ENCODE measurements around the gene CHMP1A.
"Not testable (repeated sequence)": the region's sequence is repeated elsewhere in the genome, so short reads cannot be mapped to it uniquely, and the experiment has no call there.

Gene CHMP1A

DNA sequence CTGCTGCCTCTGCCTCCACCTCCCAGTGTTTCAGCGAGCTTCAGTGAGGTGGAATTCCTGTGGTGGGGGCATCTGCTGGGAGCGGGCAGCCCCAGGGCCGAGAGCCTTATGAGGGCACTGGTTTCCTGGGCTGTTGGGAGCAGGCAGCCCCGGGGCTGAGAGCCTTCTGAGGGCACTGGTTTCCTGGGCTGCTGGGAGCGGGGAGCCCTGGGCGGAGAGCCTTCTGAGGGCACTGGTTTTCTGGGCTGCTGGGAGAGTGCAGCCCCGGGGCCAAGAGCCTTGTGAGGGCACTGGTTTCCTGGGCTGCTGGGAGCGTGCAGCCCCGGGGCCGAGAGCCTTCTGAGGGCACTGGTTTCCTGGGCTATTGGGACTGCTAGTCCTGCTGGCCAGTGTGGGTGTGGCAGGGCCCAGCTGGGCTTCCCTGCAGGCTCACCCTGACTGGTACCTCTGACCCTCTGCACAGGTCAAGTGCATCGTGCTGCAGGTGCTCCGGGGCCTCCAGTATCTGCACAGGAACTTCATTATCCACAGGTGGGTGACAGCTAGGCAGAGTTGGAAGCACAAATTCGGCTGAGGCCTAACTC, 34.6 kb upstream of the CHMP1A start:
- DNase-seq (ENCODE audit: low spot score) = no peak

GRCh38 chr16:89691231-89691985, 33.9 kb upstream of the CHMP1A start:
- no peak for DNase-seq (ENCODE audit: low spot score)

- DNase-seq (ENCODE audit: low spot score) = no peak
Measured at GRCh38 chr16:89690392-89690901, 32.9 kb upstream of the CHMP1A start.

DNA sequence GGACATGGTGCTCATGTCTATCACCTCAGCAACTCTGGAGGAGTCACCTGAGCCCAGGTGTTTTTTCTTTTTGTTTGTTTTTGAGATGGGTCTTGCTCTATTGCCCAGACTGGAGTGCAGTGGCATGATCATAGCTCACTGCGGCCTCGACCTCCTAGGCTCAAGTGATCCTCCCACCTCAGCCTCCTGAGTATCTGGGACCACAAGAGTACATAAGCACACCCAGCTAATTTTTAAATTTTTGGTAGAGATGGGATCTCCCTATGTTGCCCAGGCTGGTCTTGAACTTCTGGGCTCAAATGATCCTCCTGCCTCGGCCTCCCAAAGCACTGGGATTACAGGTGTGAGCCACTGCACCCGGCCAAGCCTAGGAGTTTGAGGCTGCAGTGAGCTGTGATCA, 32.1 kb upstream of the CHMP1A start:
- DNase-seq (ENCODE audit: low spot score) = not testable (repeated sequence)

- DNase-seq (ENCODE audit: low spot score) = no peak
Measured at GRCh38 chr16:89689142-89689541, 31.6 kb upstream of the CHMP1A start.

DNA sequence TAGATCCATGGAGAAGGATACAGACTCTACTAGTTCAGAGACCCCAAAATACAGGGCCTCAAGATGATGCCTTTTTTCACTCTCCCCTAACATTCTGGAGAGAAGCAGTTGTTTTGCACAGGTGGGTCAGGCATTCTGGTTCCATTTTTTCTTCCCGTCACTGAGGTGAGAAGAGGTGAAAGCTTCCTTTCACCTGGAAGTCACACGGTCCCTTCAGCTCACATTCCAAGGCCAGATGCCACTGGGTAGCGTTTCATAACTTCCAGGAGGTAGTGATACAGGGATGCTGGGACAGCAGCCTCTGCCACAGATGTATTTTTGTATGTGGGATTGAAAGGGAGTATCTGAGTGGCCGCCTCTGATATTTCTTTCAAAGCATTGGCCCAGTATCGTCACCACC, 30.9 kb upstream of the CHMP1A start:
- DNase-seq (ENCODE audit: low spot score) = no peak

DNA sequence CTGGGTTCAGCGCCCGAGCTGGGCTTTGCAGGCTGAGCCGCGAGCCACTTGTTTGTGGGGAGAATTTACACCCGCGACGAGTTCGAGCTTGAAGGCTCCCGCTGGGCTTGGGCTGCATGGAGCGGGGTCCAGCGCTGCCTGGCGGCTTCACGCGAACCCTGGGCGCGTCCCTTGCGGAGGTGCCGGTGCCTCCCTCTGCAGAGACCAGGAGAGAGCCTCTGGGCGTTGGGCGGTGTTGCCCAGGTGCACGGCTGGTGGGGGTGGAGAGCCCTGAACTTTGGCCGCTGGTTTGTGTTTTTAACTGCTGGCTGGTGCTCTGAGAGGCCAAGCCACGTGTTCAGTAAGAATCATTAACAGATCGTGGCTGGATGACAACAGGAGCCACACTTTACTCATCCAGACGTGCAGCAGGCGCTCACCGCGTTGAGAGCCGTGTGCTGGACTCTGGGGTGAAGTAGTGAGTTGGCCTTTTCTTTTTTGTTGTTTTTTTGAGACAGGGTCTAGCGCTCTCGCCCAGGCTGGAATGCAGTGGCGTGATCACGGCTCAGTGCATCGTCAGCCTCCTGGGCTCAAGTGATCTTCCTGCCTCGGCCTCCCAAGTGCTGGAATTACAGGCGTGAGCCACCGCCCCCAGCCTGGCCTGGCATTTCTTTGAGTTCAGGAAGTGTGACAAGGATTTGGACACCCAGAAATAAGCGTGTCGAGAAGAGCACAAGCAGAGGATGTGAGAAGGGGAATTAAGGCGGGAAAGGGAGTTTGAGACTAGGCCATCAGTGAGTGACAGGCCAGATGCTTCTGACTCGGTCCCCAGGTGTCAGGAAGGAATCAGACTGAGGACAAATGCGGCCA, 29.8 kb upstream of the CHMP1A start:
- no peak for DNase-seq (ENCODE audit: low spot score)

GRCh38 chr16:89686520-89687091, 29.1 kb upstream of the CHMP1A start, which contains the start of gene CDK10:
CDK10 (plus strand) TSS chr16:89686689; CDS start chr16:89686711, 22 bp downstream.
- DNase-seq (ENCODE audit: low spot score) = peak; percentile 91

DNA sequence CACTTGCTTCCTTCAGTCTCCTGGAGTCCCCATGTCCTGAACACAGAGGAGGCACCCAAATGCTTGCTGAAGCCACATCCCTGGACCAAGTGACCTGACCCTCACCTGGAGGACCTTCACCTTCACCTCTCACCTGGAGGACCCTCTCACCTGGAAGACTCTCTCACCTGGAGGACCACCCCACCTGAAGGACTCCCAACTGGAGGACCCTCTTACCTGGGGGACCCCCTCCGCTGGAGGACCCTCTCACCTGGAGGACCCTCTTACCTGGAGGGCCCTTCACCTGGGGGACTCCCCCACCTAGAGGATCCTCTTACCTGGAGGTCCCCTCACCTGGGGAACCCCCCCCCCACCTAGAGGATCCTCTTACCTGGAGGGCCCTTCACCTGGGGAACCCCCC, 28.4 kb upstream of the CHMP1A start:
- DNase-seq (ENCODE audit: low spot score) = no peak

- DNase-seq (ENCODE audit: low spot score) = no peak
Measured at GRCh38 chr16:89678258-89678657, 20.8 kb upstream of the CHMP1A start.

DNA sequence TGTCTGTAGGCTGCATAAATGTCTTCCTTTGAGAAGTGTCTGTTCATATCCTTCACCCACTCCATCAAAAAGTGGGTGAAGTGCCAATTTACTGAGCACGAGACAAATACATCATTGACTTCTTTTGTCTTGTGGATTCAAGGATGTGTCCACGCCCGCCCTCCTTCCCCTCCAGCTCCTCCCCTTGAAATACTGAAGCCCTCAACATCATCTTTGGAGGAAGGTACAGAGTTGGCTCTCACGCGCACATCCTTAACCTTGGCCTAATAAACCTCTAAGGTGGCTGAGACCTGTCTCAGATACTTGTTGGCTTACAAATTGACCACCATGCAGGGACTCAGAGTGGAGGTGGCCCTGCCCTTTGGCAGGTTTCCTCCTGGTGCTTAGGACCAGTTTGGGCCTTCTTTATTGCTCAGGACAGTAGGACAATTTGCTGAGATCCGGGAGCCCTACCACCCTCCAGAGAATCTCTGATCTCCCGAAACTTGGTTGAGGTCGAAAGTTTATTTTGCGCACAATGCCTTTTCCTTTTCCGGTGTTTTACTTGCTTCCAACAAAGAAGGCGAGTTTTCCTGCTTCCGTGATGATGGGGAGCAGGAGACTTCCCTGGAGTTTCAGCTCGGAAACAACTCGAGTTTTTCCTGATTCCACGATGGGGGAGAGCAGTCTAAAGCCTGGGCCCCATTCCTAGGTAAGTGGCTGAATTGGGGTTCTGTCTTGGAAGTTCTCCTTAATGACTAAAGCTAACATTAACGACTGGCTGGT, 14.9 kb upstream of the CHMP1A start:
- no peak for DNase-seq (ENCODE audit: low spot score)

DNA sequence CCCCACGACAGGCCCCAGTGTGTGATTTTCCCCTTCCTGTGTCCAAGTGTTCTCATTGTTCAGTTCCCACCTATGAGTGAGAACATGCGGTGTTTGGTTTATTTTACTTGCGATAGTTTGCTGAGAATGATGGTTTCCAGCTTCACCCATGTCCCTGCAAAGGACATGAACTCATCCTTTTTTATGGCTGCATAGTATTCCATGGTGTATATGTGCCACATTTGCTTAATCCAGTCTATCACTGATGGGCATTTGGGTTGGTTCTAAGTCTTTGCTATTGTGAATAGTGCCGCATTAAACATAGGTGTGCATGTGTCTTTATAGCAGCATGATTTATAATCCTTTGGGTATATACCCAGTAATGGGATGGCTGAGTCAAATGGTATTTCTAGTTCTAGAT, 14.1 kb upstream of the CHMP1A start:
- not testable (repeated sequence) for DNase-seq (ENCODE audit: low spot score)

DNA sequence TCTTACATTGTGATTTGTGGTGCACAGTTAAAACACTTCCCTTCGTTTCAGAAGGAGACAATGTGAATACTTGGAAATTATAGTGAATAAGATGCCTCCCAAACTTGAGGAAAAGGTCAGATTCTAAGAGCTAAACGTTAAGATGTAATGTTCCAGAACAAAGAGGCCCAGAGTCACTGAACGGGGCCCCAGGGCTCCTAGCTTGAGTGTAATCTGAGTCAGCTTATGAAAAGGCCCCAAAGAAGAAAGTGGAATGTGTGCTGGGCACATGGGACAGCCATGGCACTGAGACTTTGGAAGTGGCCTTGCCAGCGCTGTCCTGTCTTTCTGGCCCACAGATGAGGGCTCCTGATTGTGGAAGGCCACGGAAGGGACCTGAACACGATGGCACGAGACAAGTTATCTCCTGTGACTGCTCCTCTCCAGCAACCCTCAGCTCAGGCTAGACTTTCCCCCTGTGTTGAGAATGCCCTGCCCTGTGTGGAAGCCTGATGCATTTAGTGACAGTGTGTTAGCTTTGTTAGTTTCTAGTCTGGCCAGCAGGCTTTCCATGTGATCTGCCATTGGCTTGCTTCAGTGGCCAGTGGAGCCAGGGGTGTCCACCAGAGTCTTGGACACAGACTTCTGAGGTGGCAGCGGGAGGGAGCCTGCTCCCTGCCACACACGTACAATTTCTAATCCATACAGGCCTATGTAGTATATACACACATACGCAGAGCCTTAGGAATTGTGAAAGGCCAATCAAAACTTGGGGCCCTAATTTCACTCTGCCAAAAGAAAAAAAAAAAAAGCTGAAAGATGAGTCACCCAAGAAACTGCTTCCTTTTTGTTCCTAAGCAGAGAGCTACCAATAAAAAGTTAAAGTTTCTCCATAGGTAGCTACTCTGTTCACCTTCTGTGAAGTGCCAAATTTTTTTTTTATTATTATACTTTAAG, 13.3 kb upstream of the CHMP1A start:
- no peak for DNase-seq (ENCODE audit: low spot score)

- DNase-seq (ENCODE audit: low spot score) = no peak
Measured at GRCh38 chr16:89669755-89670154, 12.2 kb upstream of the CHMP1A start.

GRCh38 chr16:89668790-89669158, 11.3 kb upstream of the CHMP1A start:
- no peak for DNase-seq (ENCODE audit: low spot score)

DNA sequence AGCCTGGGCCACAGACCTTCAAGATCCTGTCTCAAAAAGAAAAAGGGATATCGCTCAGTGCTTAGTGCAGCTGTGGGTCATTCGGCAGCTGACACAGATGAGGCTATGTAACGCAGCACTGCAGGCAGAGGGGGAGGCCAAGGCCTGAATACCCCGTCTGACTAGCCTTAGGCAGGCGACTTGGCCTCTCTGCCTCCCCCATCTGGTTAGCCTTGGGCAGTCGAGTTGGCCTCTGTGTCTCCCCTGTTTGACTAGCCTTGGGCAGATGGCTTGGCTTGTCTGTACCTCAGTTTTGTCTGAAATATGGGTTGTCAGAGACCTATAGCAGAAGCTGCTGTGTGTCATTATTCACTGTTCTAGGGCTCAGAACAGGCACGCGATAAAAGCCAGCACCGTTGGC, 10.1 kb upstream of the CHMP1A start:
- DNase-seq (ENCODE audit: low spot score) = no peak

DNA sequence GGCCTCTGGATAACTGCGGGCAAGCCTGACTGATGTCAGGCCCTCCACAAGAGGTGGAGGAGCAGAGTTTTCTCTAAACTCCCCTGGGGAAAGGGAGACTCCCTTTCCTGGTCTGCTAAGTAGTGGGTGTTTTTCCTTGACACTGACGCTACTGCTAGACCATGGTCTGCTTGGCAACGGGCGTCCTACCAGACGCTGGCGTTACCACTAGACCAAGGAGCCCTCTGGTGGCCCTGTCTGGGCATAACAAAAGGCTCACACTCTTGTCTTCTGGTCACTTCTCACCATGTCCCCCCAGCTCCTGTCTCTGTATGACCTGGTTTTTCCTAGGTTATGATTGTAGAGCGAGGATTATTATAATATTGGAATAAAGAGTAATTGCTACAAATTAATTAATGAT, 9.5 kb upstream of the CHMP1A start:
- peak; percentile 30 for DNase-seq (ENCODE audit: low spot score)

DNA sequence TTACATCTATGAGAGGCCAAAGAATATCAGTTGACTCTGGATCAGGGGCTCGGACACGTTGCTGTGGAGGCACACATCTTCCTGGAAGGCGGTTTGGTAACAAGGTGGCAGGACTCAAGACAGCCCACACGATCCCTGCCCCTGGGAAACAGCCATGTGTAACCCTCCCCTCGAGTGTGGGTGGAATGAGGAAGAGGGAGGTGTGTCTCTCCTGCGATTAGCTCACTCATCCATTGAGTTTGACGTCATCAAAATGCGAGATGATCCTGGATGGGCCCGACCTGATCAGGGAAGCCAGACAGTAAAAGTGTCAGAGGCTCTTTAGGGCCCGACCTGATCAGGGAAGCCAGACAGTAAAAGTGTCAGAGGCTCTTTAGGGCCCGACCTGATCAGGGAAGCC, 6.7 kb upstream of the CHMP1A start:
- DNase-seq (ENCODE audit: low spot score) = not testable (repeated sequence)

GRCh38 chr16:89661215-89661614, 3.7 kb upstream of the CHMP1A start:
- DNase-seq (ENCODE audit: low spot score) = no peak

- DNase-seq (ENCODE audit: low spot score) = no peak
Measured at GRCh38 chr16:89660146-89660545, 2.6 kb upstream of the CHMP1A start.

All from activated CD4-positive, alpha-beta T cell treated with anti-CD3 and anti-CD28 coated beads, Interleukin-2, Interleukin-4, amounts not matched to agents 100 ng/mL and 50 ng/mL, durations not matched to agents 16 hours and 8 hours (primary cell).